Adrenal gland (tissue), 12 donors: ENCODE data around the gene SOX2. TPM values are rescaled to one million over a fixed set of nuclear protein-coding genes. Genes with fewer than 3 reads are reported as not detected.
A peak's percentile ranks its signal among the peaks of the same experiment; 100 is the strongest.

Experiments used
- DNase-seq, 7 donors: peaks; one replicate each; pipeline ENCODE4 v3.0.0-alpha.2; 2019 to 2020
- H3K27ac ChIP-seq, 5 donors: fragments of 200-600 bp; sonication (generic) in 4 of 5; 1 replicate in 3 of 5; 2 replicates in 2 of 5; pipeline versions ENCODE4 v1.5.1 to v1.8.0; 2016 to 2020; ENCODE audit warnings: mild to moderate bottlenecking in 1 of 5
- H3K27me3 ChIP-seq: fragments of 200-600 bp; 2 replicates; pipeline ENCODE4 v1.8.0; 2021
- H3K36me3 ChIP-seq, 2 donors: fragments of 200-600 bp; replicated peaks in 1 of 2; 1 replicate in 1 of 2; 2 replicates in 1 of 2; pipeline versions ENCODE4 v1.5.1 to v1.8.0; 2018 to 2022
- H3K4me1 ChIP-seq, 2 donors: fragments of 200-600 bp; replicated peaks in 1 of 2; 1 replicate in 1 of 2; 2 replicates in 1 of 2; pipeline versions ENCODE4 v1.5.1 to v1.8.0; 2018 to 2021
- H3K4me3 ChIP-seq, 4 donors: fragments of 200-600 bp; sonication (generic) in 3 of 4; one replicate each; pipeline ENCODE4 v1.5.1; 2016 to 2018
- H3K9me3 ChIP-seq, 3 donors: fragments of 200-600 bp; sonication (generic) in 1 of 3; replicated peaks in 1 of 3; 1 replicate in 2 of 3; 2 replicates in 1 of 3; pipeline versions ENCODE4 v1.5.1 to v1.8.0; 2016 to 2021
- CTCF ChIP-seq, 6 experiments: fragments of 450-650 bp in 4 of 6; fragments of 200-600 bp in 2 of 6; sonication (generic) in 1 of 6; IDR thresholded peaks; 1 replicate in 5 of 6; 2 replicates in 1 of 6; pipeline versions ENCODE4 v1.5.1 to v1.8.0; 2016 to 2021; ENCODE audit warnings: antibody characterized with exemption in 6 of 6, mild to moderate bottlenecking in 2 of 6, moderate library complexity in 1 of 6
- POLR2A ChIP-seq, 2 donors: fragments of 450-650 bp; IDR thresholded peaks; one replicate each; pipeline ENCODE4 v1.6.1; 2017; ENCODE audit warnings: antibody characterized with exemption in 2 of 2, mild to moderate bottlenecking in 2 of 2, moderate library complexity in 1 of 2
- WGBS, 4 donors: extraction: QIAGEN DNeasy Blood & Tissue Kit in 2 of 4; methylation state at CpG; one replicate each; pipeline versions ENCODE4 v1.1.5 to v1.1.7; 2013 to 2017; 5-methylcytosine and 5-hydroxymethylcytosine counted together
- intact Hi-C, 2 donors: fragments of 100-400 bp; cut with DNase I; formaldehyde crosslinking; loops; one replicate each; pipeline versions ENCODE4 v1.14.1 to v1.15.0; 2022 to 2023
- polyA plus RNA-seq, 3 donors: library from polyadenylated mRNA; stranded (reverse); fragments of 200-250 nt in 2 of 3; fragments of 350-450 nt in 1 of 3; fragmentation: Illumina TruSeq in 1 of 3; extraction: RNeasy Lipid Tissue Mini Kit (QIAGEN cat#74804) in 1 of 3; gene quantifications; one replicate each; pipeline ENCODE4 v1.2.3, GENCODE V29; 2013 to 2014
- total RNA-seq, 9 donors: library from RNA; depleted of rRNA in 4 of 9; stranded (reverse); fragments of >200 nt in 4 of 9; fragments of 120-200 nt in 1 of 9; fragmentation: NEBNext Ultra II Directional in 1 of 9; extraction: Animal tissue kit (Norgen Biotek cat#: 25700) in 1 of 9; gene quantifications; one replicate each; pipeline versions ENCODE4 v1.1.0 to v1.2.4, GENCODE V29; 2013 to 2023
- donor health status: healthy with polysubstance abuse.
- donor health status: Bipolar disorder and iron deficiency.
- donor health status: DM: yes; HTN: yes; CAD: no.
- donor health status: DM: no; HTN: no; CAD: no.
- donor health status: DM: no; HTN: no; CAD: no.
- donor health status: DM: yes; HTN: yes; CAD: no.

Gene SOX2
- total and polyA plus RNA-seq, 12 donors, result 0.18 to 1.2 (median 0.54) TPM; not detected in 3

- DNase-seq, result peak; percentile 51 to 80 (median 68)
- Histone ChIP-seq H3K4me3 (no peak overlapping the region), H3K36me3 (no peaks in the 10 kb centered on the region), H3K27ac (no peak overlapping the region), H3K27me3 (peaks cover 87% of the 10 kb centered on the region), H3K4me1 (peaks cover 13 to 19% of the 10 kb centered on the region in 2 donors), H3K9me3 (no peaks in the 10 kb centered on the region)
- intact Hi-C loops, result loop anchor here in 1 of 2 donors (5.0 kb wide), 1 partner anchor 373 kb away; no protein-coding TSS in a partner anchor
- WGBS, 4 donors, result 6 to 10% (median 9%) methylated on average over 17 of the region's 17 CpGs
- TF ChIP-seq POLR2A (IDR thresholded peaks at IDR 0.05) (no peak), CTCF (IDR thresholded peaks at IDR 0.05) (peak; percentile 65 to 94 (median 76))
Measured at GRCh38 chr3:181700168-181701087, 11.3 kb upstream of the SOX2 start.

- intact Hi-C loops, result loop anchor here in 1 of 2 donors (5.0 kb wide), 1 partner anchor 374 kb away; no protein-coding TSS in a partner anchor
- DNase-seq, result no peak
- Histone ChIP-seq H3K27ac (no peak overlapping the region), H3K4me1 (peaks cover 8 to 13% of the 10 kb centered on the region in 2 donors), H3K27me3 (peaks cover 90% of the 10 kb centered on the region), H3K36me3 (no peaks in the 10 kb centered on the region), H3K4me3 (no peak overlapping the region), H3K9me3 (no peaks in the 10 kb centered on the region)
- TF ChIP-seq POLR2A (IDR thresholded peaks at IDR 0.05) (no peak), CTCF (IDR thresholded peaks at IDR 0.05) (no peak)
- WGBS, 4 donors, result 13 to 21% (median 16%) methylated on average over 5 of the region's 5 CpGs
Measured at GRCh38 chr3:181701096-181701495, 10.6 kb upstream of the SOX2 start.

GRCh38 chr3:181703601-181704420, 7.9 kb upstream of the SOX2 start:
- H3K27me3 ChIP-seq, result peaks cover 90% of the 10 kb centered on the region
- 3 to 13% (median 9%) methylated on average over 29 to 44 of the region's 44 CpGs for WGBS, 4 donors
- H3K4me3 ChIP-seq, result peak overlapping the region in 1 of 4 donors; percentile 8
- no peak overlapping the region for H3K27ac ChIP-seq
- intact Hi-C loops, result loop anchor here in 1 of 2 donors (5.0 kb wide), 1 partner anchor 377 kb away; no protein-coding TSS in a partner anchor
- H3K4me1 ChIP-seq, result peaks cover 8% of the 10 kb centered on the region in 2 donors
- H3K9me3 ChIP-seq, result no peaks in the 10 kb centered on the region
- DNase-seq, result no peak
- TF ChIP-seq POLR2A (IDR thresholded peaks at IDR 0.05) (no peak), CTCF (IDR thresholded peaks at IDR 0.05) (no peak)
- H3K36me3 ChIP-seq, result no peaks in the 10 kb centered on the region
